ENCODE measurements around the gene SREK1.
"Not testable (repeated sequence)": the region's sequence is repeated elsewhere in the genome, so short reads cannot be mapped to it uniquely, and the experiment has no call there.

Gene SREK1, protein sequence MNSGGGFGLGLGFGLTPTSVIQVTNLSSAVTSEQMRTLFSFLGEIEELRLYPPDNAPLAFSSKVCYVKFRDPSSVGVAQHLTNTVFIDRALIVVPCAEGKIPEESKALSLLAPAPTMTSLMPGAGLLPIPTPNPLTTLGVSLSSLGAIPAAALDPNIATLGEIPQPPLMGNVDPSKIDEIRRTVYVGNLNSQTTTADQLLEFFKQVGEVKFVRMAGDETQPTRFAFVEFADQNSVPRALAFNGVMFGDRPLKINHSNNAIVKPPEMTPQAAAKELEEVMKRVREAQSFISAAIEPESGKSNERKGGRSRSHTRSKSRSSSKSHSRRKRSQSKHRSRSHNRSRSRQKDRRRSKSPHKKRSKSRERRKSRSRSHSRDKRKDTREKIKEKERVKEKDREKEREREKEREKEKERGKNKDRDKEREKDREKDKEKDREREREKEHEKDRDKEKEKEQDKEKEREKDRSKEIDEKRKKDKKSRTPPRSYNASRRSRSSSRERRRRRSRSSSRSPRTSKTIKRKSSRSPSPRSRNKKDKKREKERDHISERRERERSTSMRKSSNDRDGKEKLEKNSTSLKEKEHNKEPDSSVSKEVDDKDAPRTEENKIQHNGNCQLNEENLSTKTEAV

DNA sequence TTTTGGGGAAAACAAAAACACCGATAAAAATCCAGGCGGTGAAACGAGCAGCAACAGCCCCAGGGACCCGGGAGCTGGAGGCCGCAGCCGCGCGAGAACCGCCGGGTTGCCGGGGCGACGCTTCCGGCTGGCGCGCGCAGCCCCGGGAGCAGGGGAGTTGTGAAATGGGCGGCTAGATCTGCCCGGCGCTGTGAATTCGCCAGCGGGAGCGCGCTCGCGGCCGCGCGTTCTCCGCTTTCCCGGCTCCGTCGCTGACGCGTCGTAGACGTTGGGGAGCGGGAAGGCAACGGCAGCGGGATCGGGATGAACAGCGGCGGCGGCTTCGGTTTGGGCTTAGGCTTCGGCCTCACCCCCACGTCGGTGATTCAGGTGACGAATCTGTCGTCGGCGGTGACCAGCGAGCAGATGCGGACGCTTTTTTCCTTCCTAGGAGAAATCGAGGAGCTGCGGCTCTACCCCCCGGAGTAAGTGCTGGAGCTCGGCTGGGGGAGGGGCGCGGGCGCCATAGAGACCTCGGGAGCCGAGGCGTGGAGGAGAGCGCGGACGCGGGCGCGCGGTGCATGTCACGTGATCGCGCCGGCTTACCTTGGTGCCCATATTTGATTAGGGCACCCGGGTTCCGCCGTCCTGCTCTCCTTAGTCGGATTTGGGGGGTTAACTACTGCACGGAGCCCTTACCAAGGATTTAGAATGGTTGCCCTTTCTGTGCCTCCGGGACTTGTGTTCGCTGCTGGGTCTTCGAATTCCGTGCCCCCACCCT lies at the start of gene SREK1:
Gene SREK1 (plus strand): TSS at position 227 of the 760 bp plus-strand sequence. CDS start 77 bp downstream, at position 304.
- DNase-seq (ENCODE audit: low spot score): peak; percentile 94

DNA sequence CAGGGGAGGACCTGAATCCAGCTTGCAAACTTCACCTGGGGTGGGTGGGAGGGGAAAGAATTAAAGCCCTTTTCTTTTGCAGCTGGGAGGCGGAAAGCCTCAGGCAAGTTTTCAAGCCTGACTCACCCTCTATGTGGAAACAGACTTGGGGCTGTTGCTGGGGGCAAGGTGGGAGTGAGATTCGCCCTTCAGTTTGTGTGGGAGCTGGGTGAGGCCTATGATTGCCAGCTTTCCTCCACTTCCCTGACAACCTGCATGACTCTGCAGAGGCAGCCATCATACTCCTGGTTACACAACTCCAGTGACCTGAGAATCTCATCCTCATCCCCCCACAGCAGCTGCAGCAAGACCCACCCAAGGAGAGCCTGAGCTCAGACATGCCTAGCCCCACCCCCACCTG lies 43.2 kb upstream of the SREK1 start:
- no peak for DNase-seq (ENCODE audit: low spot score)

DNA sequence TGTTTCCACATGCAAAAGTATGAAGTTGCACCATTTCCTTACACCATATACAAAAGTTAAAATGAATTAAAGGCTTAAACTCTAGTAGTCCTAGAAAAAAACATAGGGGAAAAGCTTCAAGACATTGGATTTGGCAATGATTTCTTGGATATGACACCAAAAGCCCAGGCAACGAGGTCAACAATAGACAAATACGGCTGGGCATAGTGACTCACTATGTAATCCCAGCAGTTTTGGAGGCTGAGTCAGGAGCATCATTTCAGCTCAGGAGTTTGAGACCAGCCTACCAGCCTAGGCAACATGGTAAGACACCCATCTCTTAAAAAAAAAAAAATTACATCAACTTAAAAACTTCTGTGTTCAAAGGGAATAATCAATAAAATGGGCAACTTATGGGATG lies 30.9 kb upstream of the SREK1 start:
- DNase-seq (ENCODE audit: low spot score): no peak

DNA sequence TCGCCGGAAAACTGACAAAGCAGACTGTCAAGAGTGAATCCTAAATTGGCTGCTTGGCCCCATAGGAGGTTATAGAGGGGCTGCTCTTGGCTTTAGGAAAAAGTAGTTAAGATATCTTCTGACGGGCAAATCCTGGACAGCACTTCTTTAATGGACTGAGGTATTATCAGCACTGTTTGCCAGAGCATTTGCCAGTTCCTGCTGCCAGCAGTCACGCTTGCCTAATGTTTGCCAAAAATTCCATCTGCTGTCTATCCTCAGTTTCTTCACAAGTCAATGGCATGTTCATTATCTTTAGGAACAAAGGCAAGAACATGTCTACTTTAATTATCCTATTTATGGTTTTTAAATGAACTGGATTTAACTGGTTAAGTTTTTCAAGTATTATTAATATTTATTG lies 25.8 kb upstream of the SREK1 start:
- no peak for DNase-seq (ENCODE audit: low spot score)

DNA sequence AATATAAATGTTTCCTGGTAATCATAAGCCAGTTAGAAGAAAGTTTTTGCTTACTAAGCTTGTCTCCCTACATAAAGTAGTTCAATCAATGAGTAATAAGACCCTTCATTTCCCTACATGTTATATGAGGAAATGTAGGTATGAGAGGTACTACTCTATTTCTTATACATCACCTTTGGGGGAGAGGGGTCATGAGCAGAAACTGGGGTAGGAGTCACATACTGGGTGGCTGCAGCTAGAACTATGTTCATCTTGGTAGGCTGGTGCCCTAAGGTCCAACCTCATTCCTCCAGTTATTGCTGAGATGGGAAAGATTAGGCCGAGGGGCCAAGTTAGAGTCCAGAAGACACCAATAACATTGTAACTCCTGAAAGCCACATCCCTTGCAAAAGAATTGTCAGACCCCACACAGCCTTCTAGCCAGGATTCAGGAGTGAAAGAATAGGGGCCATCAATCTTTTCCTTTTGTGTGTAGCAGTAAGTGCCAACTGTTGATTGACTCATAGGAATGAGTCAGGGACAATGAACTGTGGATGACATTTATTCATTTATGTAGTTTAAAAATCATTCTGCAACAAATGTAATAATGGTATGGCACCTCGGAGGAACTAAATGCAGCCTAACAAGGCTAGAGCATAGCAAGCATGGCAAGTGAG lies 21.6 kb upstream of the SREK1 start:
- no peak for DNase-seq (ENCODE audit: low spot score)

DNA sequence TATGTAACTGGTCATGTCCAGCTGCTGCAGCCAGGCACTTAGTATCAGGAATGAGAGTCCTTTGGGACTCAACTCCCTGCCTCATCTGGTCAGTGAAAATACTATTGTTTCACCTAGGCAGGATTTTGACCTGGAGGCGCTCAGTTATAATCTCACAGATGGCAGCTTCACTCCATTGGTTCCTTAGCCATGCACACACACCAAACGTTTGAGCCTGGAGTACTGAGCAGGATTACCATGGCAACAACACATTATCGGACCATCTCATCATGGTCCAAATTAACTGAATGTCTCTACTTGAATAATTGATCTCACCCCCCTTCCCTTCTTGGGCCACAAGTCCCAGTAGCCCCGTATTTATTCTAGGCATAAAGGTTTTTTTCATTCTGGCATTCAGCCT lies 15.0 kb upstream of the SREK1 start:
- no peak for DNase-seq (ENCODE audit: low spot score)

DNA sequence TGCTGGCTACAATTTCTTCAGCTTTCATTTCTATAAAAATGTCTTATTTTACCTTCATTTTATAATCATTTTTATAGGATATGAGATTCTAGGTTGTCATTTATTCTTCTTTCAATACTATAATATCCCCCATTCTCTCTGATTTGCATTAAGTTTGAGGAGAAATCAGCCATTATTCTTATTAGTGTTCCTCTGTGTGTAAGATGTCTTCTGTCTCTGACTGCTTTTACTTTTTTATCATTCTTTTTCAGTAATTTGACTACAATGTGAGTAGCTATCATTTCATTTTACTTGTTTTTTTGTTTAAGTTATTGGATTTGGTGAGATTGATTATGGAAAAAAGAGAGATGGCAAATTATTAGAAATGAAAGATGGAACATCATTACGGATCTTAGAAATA lies 13.6 kb upstream of the SREK1 start:
- no peak for DNase-seq (ENCODE audit: low spot score)

DNA sequence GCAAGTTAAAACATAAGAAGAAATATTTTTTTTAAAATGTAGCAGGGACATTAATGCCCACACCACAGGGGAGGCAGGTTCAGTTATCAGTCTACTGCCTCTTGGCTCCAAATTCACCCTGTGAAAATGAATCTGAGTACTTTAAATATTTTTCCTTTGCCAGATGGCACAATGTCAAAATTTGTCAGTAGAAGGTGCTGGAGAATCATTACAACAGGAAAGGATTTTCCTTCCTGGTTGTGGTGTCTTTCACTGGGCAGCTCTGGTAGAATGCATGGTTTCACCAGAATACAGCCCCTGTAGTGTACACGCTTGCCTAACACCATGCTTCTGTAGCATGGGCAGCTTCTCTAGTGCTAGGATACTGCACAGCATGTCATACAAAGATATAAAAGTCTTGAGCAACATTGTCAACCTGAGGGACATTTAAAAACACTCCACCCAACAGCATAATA lies 9.7 kb upstream of the SREK1 start:
- no peak for DNase-seq (ENCODE audit: low spot score)

DNA sequence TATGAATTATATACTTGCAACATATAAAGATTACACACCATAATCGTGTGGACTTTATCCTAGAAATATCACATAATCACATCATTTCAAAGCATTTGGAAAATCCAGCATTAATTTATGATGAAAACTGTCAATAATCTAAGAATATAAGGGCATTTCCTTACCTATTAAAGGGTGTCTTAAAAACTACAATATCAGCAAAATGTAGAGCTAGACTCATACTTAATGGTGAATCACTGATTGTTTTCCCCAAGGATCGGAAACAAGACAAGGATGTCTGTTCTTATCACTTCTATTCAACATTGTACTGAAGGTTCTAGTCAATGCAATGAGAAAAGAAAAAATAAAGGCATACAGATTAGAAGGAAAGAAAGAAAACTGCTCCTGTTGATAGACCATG lies 8.0 kb upstream of the SREK1 start:
- no peak for DNase-seq (ENCODE audit: low spot score)

DNA sequence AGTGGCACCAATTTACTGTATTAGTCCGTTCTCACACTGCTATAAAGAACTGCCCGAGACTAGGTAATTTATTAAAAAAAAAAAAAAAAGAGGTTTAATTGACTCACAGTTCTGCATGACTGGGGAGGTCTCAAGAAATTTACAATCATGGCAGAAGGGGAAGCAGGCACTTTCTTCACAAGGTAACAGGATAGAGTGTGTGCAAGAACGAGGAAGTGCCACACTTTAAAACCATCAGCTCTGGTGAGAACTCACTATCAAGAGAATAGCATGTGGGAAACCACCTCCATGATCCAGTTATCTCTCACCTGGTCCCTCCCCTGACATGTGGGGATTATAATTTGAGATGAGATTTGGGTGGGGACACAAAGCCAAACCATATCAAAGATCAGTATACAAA lies 7.2 kb upstream of the SREK1 start:
- not testable (repeated sequence) for DNase-seq (ENCODE audit: low spot score)

DNA sequence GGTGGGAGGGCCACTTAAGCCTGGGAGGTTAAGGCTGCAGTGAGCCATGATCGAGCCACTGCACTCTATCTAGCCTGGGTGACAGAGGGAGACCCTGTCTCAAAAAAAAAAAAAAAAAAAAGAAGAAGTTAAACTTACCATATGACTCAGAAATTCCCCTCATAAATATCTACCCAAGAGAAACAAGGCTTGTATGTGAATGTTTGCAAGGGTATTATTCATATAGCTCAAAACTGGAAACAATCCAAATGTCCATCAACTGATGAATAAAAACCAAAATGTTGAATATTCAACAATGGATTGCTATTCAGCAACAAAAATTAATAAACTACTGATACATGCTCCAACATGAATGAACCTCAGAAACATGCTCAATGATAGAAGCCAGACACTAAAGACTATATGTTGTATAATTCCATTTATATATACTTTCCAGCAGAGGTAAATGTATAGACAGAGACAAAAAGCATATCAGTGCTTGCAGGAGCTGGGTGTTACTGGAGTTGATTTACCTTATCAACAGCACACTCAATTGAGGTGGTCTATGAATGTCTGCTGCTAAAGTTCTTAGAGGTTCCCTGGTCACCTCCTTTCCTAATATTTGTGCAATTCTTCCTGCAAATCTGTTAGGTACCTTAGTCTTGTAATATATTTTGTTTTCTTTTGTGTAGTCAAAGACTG lies 5.3 kb upstream of the SREK1 start:
- no peak for DNase-seq (ENCODE audit: low spot score)

DNA sequence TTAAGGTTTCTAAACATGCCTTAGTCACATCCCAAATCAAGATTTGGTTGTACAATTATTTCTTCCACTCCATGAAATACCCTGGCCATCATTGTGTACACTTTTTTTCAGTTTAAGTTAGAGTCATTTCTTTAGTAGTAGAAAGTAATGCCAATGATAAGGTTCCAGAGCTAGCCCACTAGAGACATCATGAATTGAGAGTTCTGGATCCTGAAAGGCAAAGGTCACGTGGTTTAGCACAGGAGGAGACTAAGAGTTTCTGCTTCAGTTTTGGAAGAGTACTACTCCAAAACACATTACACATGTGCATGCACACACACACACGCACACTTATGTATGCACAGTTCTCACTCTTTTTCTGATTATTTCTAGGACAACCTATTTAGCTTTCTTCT lies 4.8 kb upstream of the SREK1 start:
- no peak for DNase-seq (ENCODE audit: low spot score)

DNA sequence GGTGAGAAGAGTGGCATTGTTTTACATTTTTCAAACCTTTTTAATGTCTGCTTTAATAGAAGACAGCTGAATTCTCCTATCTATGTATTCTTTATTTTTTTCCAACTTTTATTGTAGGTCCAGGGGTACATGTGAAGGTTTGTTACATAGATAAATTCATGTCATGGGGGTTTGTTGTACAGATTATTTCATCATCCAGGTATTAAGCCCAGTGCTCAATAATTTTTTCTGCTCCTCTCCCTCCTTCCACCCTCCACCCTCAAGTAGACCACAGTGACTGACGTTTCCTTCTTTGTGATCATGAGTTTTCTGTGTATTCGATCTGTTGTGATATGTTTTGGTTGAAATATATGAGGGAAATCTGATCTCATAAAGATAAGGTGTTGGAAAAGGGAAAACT lies 1.7 kb upstream of the SREK1 start:
- DNase-seq (ENCODE audit: low spot score): no peak

DNA sequence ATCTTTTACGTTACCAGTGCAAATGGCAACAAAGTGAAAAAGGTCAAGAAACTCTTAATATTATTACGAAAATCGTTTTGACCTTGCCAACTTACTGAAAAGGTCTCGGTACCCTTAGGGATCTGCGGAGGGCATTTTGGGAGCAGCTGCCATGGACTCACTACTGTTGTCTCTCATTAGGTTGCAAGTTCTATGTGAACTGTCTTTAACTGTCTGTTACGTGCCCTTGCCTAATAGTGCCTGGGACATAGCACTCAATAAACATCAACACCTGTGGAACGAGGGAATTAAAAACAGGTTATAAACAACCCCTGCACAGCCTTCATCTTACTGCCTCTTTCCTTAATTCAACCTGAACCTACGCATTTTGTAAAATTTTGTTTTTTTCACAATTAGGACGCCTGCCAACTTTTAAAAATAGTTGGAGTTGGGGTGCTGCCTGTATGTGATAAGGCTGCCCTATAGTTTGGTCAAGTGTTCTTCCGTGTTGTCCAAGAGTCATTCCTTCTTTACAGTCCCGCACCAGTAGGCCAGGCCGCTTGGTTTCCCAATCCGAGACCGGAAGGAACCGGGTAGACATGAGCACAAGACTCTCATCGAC lies 527 bp upstream of the SREK1 start:
- DNase-seq (ENCODE audit: low spot score): no peak

DNA sequence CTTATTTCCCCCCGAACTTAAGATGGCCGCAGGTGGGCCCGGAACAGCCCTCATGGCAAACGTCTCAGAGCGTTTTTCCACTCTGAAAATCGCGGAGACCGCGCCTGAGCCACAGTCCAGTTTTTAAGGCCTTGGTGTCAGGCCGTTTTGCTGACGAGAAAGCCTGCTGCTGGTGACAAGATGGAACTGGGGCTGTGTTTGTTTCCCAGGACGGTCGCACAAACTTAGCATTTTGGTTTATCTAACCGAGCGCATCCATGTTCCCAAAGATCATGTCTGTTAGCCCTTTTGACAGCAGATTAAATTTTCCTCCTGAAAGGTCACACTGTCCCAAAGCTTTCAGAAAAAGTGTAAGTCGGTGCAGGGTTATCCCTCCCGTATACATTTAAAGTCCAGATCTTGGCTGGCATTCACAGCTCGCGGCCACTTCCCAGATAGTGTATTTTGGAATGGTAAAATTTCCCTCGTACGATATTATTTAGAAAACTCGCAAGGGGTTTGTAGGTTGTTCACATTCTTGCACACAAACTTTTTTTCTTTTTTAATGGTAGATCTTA lies 812 bp downstream of the SREK1 start:
- no peak for DNase-seq (ENCODE audit: low spot score)

DNA sequence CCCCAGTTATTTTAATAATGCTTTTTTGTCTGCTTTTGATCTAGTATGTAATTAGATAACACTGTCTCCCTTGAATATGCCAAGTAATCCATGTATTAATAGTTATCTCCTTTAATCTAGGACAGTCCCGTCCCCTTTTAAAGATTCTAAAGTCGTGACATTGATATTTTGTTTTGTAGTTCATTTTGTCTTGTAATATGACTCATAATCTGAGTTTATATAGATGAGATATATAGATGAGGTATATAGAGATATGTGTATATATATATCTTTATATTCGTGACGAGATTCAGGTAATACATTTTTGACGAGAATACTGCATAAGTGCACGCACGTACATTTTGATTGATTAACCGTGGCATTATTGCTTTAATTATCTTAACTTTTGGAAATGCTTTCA lies 1.6 kb downstream of the SREK1 start:
- DNase-seq (ENCODE audit: low spot score): no peak

DNA sequence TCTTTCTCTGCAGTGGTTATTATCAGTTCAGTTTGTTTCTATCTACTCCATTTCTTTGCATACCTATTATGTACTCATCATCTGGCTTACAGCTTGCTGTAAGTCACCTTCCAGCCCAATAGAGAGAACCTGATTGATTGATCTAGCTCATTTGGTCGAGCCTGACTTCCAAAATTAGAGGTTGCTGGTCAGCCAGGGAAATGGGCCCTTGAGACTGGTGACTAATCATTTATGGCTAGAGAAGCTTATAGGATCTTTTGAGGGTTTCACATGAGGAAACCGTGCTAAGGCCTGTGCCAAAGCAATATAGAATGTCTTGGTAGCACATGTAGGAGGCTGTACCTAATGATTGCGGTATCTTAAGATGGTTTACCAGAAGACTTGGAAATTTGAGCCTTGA lies 5.8 kb downstream of the SREK1 start:
- DNase-seq (ENCODE audit: low spot score): no peak

DNA sequence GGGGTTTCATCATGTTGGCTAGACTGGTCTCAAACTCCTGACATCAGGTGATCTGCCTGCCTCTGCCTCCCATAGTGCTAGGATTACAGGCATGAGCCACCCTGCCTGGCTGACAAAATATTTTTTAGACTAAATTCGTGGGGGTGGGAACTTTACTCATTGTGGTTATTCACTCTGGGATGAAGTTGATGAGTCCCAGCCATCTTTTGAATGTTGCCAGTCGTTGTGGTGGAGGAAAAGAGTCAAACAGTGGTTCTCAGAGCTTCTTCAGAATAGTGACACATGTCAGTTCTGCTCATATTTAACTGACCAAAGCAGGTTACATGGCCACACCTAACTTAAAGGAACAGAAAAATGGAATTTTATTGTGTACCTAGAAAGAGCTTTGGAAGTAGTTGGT lies 6.9 kb downstream of the SREK1 start:
- no peak for DNase-seq (ENCODE audit: low spot score)

DNA sequence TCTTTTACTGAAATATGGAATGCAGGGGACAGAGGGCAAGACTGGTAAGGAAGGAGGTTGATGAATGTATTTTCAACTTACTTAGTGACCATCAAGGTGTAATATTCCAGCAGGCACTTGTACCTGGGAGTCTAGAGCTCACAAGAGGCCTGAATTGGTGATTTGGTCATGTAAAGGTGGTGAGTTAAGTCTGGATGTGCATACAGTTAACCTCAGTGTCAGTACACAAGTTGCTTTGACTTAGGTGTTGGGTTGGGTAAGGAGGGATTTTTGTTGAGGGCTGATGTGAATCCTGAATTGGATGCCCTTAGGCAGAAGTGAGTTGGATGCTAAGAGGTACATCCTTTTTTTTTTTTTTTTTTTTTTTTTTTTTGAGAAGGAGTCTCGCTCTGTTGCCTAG lies 7.4 kb downstream of the SREK1 start:
- DNase-seq (ENCODE audit: low spot score): no peak

DNA sequence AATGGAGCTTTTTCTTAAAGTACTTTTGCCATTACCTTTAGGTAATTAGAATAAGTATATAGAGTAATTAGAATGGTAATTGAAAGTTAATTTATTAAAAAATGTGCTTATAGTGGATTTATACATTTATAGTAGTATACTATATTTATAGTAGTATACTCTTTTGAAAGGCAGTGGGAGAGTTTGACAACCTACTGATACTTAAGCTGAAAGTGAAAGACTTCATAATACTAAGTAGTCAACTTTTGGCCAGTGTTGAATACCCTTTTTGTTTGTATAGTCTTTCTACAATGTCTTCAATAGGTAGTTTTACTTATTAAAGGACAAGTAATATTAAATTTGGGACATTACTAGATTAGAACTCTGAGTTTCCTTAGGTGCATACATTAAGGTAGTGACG lies 12.9 kb downstream of the SREK1 start:
- DNase-seq (ENCODE audit: low spot score): no peak

DNA sequence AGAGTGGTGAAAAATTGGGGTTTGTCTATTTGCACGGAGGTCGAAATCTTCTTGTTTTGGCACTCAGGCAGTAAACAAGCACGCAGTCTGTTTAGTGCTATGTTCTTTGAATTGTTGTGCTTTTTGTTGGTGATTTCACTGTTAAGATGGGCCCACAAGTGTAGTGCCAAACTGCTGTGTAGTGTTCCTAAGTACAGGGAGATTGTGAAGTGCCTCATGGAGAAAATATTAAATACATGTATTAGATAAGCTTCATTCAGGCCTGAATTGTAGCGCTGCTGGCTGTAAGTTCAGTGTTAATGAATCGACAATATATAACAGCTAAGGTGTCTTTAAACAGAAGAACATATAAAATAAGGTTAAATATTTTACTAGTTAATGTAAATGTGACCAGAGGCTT lies 17.3 kb downstream of the SREK1 start:
- DNase-seq (ENCODE audit: low spot score): no peak
